Cardiac muscle cell (in vitro differentiated cells and primary cell): Measurements from ENCODE around the gene BCKDK. TPM values are rescaled to one million over a fixed set of nuclear protein-coding genes. Genes with fewer than 3 reads are reported as not detected.

Experiments
- DNase-seq, 2 donors: peaks; one replicate each; pipeline versions ENCODE4 v3.0.0 to v3.0.0-alpha.2; 2010 to 2017; ENCODE audit warnings: low read depth in 1 of 2, low spot score in 1 of 2
- H3K27ac ChIP-seq: fragments of 200-600 bp; sonication (generic); 2 replicates; pipeline ENCODE4 v1.5.1; 2016
- H3K27me3 ChIP-seq: fragments of 200-600 bp; sonication (generic); 2 replicates; pipeline ENCODE4 v1.6.0; 2016; ENCODE audit warnings: control low read depth
- H3K36me3 ChIP-seq: fragments of 200-600 bp; sonication (generic); 2 replicates; pipeline ENCODE4 v1.5.1; 2016; ENCODE audit warnings: control low read depth
- H3K4me1 ChIP-seq: fragments of 200-600 bp; sonication (generic); 2 replicates; pipeline ENCODE4 v1.8.1; 2017; ENCODE audit warnings: low read depth, mild to moderate bottlenecking, mixed run types
- H3K4me3 ChIP-seq: fragments of 200-600 bp; sonication (generic); 2 replicates; pipeline ENCODE4 v1.5.1; 2016; ENCODE audit warnings: mild to moderate bottlenecking
- H3K9me3 ChIP-seq: fragments of 200-600 bp; sonication (generic); 2 replicates; pipeline ENCODE4 v1.5.1; 2017; ENCODE audit warnings: low read depth, mild to moderate bottlenecking, control low read depth
- CTCF ChIP-seq: IDR thresholded peaks from 2 replicates; pipeline ENCODE4 v1.5.1; 2012; ENCODE audit warnings: low read depth, mild to moderate bottlenecking, low read length
- polyA plus RNA-seq: library from polyadenylated mRNA; unstranded; fragments of >200 nt; fragmentation: Nextera tagmentation; extraction: Ambion mirVana; gene quantifications from 2 replicates; pipeline ENCODE4 v1.2.1, GENCODE V29; 2016
- total RNA-seq: library from RNA; depleted of rRNA; stranded (reverse); fragments of >200 nt; gene quantifications from 2 replicates; pipeline ENCODE4 v1.2.3, GENCODE V29; 2016

BCKDK gene
- total and polyA plus RNA-seq, 2 experiments from 2014 or later = 109 to 147 TPM

GRCh38 chr16:31157136-31157535, 49.0 kb downstream of the BCKDK start:
- no peaks in the 10 kb centered on the region for H3K36me3 ChIP-seq
- no peak for DNase-seq

More at GRCh38 chr16:31157136-31157535, 49.0 kb downstream of the BCKDK start:
- no peak overlapping the region for H3K27ac ChIP-seq
- no peak for TF ChIP-seq CTCF
- no peaks in the 10 kb centered on the region for H3K4me1 ChIP-seq
- H3K27me3 ChIP-seq = no peaks in the 10 kb centered on the region
- no peaks in the 10 kb centered on the region for H3K9me3 ChIP-seq
- no peak overlapping the region for H3K4me3 ChIP-seq

Other genes starting within 250 kb of the BCKDK start
- gene BCL7C, start 214.3 kb upstream of the BCKDK start, total RNA-seq = 39.8 and 53.0 TPM in 2 replicates
- gene BCL7C, start 214.3 kb upstream of the BCKDK start, polyA plus RNA-seq = 50.5 and 60.6 TPM in 2 replicates
- 4.9 and 5.0 TPM in 2 replicates for gene CTF1, start 211.8 kb upstream of the BCKDK start, total RNA-seq
- gene CTF1, start 211.8 kb upstream of the BCKDK start, polyA plus RNA-seq = 14.0 and 23.4 TPM in 2 replicates
- 55.1 and 60.0 TPM in 2 replicates for gene FBXL19, start 184.8 kb upstream of the BCKDK start, total RNA-seq
- gene FBXL19, start 184.8 kb upstream of the BCKDK start, polyA plus RNA-seq = 3.9 and 4.0 TPM in 2 replicates
- gene ORAI3, start 159.3 kb upstream of the BCKDK start, total RNA-seq = 88.5 and 123 TPM in 2 replicates
- 94.5 and 101 TPM in 2 replicates for gene ORAI3, start 159.3 kb upstream of the BCKDK start, polyA plus RNA-seq
- gene SETD1A, start 150.6 kb upstream of the BCKDK start, total RNA-seq = 10.4 and 32.3 TPM in 2 replicates
- 1.9 and 4.4 TPM in 2 replicates for gene SETD1A, start 150.6 kb upstream of the BCKDK start, polyA plus RNA-seq
- gene HSD3B7, start 123.2 kb upstream of the BCKDK start, total RNA-seq = 5.8 and 6.5 TPM in 2 replicates
- 7.5 and 8.5 TPM in 2 replicates for gene HSD3B7, start 123.2 kb upstream of the BCKDK start, polyA plus RNA-seq
- 8.1 and 13.7 TPM in 2 replicates for gene STX1B, start 97.7 kb upstream of the BCKDK start, total RNA-seq
- gene STX1B, start 97.7 kb upstream of the BCKDK start, polyA plus RNA-seq = 5.6 and 8.0 TPM in 2 replicates
- 25.3 and 26.7 TPM in 2 replicates for gene STX4, start 74.8 kb upstream of the BCKDK start, total RNA-seq
- 48.3 and 53.2 TPM in 2 replicates for gene STX4, start 74.8 kb upstream of the BCKDK start, polyA plus RNA-seq
- 16.2 and 18.2 TPM in 2 replicates for gene ZNF668, start 34.1 kb upstream of the BCKDK start, total RNA-seq
- 7.4 and 10.0 TPM in 2 replicates for gene ZNF668, start 34.1 kb upstream of the BCKDK start, polyA plus RNA-seq
- gene ZNF646, start 34.0 kb upstream of the BCKDK start, total RNA-seq = 20.3 and 32.6 TPM in 2 replicates
- gene ZNF646, start 34.0 kb upstream of the BCKDK start, polyA plus RNA-seq = 7.1 and 8.5 TPM in 2 replicates
- gene PRSS53, start 19.4 kb upstream of the BCKDK start, total RNA-seq = 2.7 and 5.8 TPM in 2 replicates
- 0.35 and 0.94 TPM in 2 replicates for gene PRSS53, start 19.4 kb upstream of the BCKDK start, polyA plus RNA-seq
- 146 and 148 TPM in 2 replicates for gene VKORC1, start 13.6 kb upstream of the BCKDK start, total RNA-seq
- gene VKORC1, start 13.6 kb upstream of the BCKDK start, polyA plus RNA-seq = 161 and 188 TPM in 2 replicates
- 88.8 and 112 TPM in 2 replicates for gene KAT8, start 9.3 kb downstream of the BCKDK start, total RNA-seq
- 63.0 and 80.6 TPM in 2 replicates for gene KAT8, start 9.3 kb downstream of the BCKDK start, polyA plus RNA-seq
- 11.6 TPM in 2 replicates for gene PRSS8, start 27.3 kb downstream of the BCKDK start, total RNA-seq
- 19.5 and 22.5 TPM in 2 replicates for gene PRSS8, start 27.3 kb downstream of the BCKDK start, polyA plus RNA-seq
- gene PRSS36, start 41.7 kb downstream of the BCKDK start, total RNA-seq = 0.63 and 1.1 TPM in 2 replicates
- 1.8 and 3.3 TPM in 2 replicates for gene PRSS36, start 41.7 kb downstream of the BCKDK start, polyA plus RNA-seq
- gene FUS, start 71.8 kb downstream of the BCKDK start, total RNA-seq = 40.6 and 54.4 TPM in 2 replicates
- 386 and 618 TPM in 2 replicates for gene FUS, start 71.8 kb downstream of the BCKDK start, polyA plus RNA-seq
- 1.4 and 2.7 TPM in 2 replicates for gene PYCARD, start 94.4 kb downstream of the BCKDK start, total RNA-seq
- 2.3 and 5.2 TPM in 2 replicates for gene PYCARD, start 94.4 kb downstream of the BCKDK start, polyA plus RNA-seq
- gene TRIM72, start 105.7 kb downstream of the BCKDK start, total RNA-seq = 0.21 and 0.51 TPM in 2 replicates
- gene TRIM72, start 105.7 kb downstream of the BCKDK start, polyA plus RNA-seq = not detected in 2 replicates
- not detected in 2 replicates for gene PYDC1, start 108.7 kb downstream of the BCKDK start, total RNA-seq
- gene PYDC1, start 108.7 kb downstream of the BCKDK start, polyA plus RNA-seq = 0.30 TPM in 1 of 2 replicates, not detected in the other
- 0.07 TPM in 1 of 2 replicates, not detected in the other for gene ITGAM, start 151.6 kb downstream of the BCKDK start, total RNA-seq
- gene ITGAM, start 151.6 kb downstream of the BCKDK start, polyA plus RNA-seq = not detected in 2 replicates
- 0.53 and 0.69 TPM in 2 replicates for gene ITGAX, start 246.8 kb downstream of the BCKDK start, total RNA-seq
- not detected in 2 replicates for gene ITGAX, start 246.8 kb downstream of the BCKDK start, polyA plus RNA-seq